ENCODE measurements around the gene TAF1L. TPM values are rescaled to one million over a fixed set of nuclear protein-coding genes. Genes with fewer than 3 reads are reported as not detected.
"Not testable (repeated sequence)": the region's sequence is repeated elsewhere in the genome, so short reads cannot be mapped to it uniquely, and the experiment has no call there.

TAF1L gene, protein sequence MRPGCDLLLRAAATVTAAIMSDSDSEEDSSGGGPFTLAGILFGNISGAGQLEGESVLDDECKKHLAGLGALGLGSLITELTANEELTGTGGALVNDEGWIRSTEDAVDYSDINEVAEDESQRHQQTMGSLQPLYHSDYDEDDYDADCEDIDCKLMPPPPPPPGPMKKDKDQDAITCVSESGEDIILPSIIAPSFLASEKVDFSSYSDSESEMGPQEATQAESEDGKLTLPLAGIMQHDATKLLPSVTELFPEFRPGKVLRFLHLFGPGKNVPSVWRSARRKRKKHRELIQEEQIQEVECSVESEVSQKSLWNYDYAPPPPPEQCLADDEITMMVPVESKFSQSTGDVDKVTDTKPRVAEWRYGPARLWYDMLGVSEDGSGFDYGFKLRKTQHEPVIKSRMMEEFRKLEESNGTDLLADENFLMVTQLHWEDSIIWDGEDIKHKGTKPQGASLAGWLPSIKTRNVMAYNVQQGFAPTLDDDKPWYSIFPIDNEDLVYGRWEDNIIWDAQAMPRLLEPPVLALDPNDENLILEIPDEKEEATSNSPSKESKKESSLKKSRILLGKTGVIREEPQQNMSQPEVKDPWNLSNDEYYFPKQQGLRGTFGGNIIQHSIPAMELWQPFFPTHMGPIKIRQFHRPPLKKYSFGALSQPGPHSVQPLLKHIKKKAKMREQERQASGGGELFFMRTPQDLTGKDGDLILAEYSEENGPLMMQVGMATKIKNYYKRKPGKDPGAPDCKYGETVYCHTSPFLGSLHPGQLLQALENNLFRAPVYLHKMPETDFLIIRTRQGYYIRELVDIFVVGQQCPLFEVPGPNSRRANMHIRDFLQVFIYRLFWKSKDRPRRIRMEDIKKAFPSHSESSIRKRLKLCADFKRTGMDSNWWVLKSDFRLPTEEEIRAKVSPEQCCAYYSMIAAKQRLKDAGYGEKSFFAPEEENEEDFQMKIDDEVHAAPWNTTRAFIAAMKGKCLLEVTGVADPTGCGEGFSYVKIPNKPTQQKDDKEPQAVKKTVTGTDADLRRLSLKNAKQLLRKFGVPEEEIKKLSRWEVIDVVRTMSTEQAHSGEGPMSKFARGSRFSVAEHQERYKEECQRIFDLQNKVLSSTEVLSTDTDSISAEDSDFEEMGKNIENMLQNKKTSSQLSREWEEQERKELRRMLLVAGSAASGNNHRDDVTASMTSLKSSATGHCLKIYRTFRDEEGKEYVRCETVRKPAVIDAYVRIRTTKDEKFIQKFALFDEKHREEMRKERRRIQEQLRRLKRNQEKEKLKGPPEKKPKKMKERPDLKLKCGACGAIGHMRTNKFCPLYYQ (N-terminal part only)
- total RNA-seq (2014; rRNA removed; shearing (Covaris generic)), result 0.02 TPM in 2 replicates

DNA sequence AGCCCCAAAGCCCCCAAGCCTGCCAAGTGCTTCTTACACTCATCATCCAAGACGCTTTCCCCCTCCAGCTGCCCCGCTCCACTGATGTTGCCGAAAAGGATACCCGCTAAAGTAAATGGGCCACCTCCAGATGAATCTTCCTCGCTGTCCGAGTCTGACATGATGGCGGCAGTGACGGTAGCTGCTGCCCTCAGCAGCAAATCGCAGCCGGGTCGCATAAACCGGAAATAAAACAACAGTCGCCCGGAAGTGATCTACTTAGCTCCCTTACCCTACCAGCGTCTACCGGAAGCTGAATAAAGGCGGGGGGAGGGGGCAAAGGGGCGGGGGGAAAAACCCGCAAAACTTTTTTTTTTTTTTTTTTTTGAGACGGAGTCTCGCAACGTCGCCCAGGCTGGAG lies at the start of gene TAF1L:
TAF1L (minus strand) TSS at position 308 of the 400 bp plus-strand sequence; CDS start at position 218, 90 bp downstream.
- no peak for DNase-seq (ENCODE audit: low read depth)

DNA sequence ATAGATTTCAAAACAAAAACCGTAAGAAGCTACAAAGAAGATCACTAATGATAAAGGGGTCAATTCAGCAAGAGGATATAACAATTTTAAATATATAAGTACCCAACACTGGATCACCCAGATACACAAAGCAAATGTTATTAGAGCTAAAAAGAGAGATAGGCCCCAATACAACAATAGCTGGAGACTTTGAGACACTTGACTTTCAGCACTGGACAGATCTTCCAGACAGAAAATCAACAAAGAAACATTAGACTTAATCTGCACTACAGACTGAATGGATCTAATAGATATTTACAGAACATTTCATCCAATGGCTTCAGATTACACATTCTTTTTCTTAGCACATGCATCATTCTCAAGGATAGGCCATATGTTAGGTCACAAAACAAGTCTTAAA lies 46.3 kb upstream of the TAF1L start:
- DNase-seq (ENCODE audit: low read depth), result no peak

DNA sequence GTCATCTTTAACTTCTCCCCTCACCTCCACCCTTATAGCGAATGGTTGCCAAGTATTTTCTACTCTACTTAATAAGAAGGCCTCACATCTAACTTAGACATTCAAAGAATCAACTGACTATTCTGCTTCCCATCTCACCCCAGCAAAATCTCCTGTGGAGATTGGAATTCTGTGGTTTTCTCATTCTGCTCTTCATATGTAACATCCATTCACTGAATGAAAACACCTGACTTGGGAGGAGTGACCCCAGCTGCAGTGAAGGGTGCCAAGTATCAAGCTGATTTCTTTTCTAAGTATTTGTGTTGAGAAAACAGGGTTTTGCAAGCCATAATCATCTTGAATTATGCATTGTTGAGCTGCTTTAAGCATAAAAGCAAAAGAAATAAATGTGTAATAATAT lies 42.5 kb upstream of the TAF1L start:
- no peak for DNase-seq (ENCODE audit: low read depth)

DNA sequence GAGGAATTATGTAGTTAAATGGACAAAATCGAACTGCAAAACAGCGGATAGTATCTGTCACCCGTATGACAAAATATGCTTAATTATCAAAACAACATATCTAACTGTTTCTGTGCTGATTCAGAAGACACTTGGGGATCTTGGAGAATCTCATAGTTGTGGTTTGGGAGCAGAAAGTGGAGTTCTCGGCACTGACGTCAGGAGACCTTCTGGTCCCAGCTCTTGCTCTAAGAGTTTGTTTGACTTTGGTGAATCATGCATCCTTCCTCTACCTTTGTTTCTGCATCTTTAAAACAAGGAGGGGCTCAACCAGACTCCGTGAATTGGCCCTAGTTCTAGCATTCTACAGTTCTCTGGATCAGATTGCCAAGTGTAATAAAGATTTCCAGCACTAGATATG lies 37.0 kb upstream of the TAF1L start:
- peak; percentile 86 for DNase-seq (ENCODE audit: low read depth)

DNA sequence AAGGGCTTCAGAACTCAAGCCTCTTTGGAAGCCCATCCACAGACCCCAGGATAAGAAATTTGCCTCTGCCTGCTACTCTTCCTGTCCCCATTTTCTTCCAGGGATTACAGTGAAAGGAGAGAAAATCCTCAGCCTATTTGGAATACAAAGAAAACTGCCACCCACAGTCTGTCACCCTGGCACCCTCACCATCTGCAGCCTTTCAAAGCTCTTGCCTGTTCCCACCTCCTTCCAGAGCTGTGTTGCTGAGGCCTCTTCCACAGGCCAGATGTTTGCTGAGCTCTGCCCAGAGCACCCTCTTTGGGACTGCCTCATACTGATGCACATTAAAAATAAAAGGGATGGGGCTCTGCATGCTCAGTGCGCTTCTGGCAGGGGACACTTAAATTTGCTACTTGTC lies 35.9 kb upstream of the TAF1L start:
- no peak for DNase-seq (ENCODE audit: low read depth)

DNA sequence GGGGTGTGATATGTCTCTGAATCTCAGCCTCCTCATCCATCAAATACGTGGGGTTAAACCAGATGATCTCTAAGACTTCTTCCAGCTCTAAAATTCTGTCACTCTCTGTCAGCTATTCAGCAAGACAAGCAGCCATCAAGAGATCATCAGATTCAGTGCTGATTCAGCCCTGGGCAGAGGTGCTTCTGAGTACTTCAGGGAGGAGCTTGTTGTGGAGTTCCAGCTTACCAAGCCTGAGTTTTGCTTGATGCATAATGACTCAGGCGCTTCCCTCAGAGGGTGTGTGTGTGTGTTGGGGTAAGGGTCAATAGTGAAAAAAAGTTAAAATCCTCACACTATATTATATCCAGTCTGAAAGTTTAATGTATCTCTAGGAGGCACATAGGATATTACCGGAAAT lies 29.6 kb upstream of the TAF1L start:
- peak; percentile 57 for DNase-seq (ENCODE audit: low read depth)

DNA sequence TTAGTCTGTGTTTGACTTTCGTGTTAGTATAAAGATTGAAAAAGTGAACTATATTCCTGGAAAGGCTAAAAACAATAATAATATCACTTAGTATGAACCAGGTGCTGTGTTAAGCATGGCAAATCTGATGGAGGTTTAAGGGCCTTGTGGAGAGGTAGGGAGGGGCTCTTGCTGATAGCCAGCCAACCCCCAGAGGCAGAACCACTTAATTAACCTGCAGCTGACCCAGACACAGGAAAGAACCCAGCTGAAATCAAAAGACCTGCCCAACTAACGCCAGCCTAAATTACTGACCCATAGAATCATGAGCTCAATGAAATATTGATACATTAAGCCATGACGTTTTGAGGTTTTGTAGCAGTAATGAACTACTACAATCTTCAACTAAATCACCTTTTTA lies 28.3 kb upstream of the TAF1L start:
- DNase-seq (ENCODE audit: low read depth), result no peak

DNA sequence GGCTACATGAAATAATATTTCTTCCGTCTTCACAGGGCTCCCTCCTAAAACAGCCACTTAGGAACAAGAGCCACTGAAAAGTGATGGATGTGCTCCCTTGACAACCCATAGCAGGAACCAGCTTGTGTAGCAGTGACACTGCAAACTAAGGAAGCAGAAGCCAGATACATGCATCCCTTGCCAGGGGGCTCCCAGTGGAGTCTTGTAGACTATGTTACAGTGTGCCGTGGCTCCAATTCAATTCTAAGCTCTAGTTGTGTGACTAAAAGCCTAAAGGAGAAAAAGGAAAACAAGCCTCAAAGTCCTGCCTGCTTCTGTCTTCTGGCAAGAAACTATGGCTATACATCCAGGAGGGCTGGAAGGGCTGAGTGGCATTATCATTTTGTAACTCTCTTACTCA lies 12.2 kb upstream of the TAF1L start:
- DNase-seq (ENCODE audit: low read depth), result no peak

DNA sequence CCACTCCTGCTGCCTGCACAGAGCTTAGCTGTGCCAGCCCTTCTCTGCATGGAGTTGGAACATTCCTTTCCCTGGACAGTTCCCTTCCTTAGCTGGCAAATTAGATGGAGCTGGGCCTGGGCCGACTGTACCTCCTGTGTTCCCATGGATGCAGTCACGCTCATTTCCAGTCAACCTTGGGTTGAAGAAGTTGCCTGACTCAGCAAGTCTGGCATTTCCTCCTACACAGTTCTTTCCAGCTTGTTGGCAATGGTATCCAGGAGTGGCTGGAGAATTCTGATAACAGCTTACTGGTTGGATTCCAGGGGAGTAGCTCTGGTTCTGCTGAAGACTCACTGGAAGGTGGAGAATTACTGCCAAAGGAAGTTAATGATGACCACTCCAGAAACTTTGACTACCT lies 9.2 kb upstream of the TAF1L start:
- peak; percentile 95 for DNase-seq (ENCODE audit: low read depth)

DNA sequence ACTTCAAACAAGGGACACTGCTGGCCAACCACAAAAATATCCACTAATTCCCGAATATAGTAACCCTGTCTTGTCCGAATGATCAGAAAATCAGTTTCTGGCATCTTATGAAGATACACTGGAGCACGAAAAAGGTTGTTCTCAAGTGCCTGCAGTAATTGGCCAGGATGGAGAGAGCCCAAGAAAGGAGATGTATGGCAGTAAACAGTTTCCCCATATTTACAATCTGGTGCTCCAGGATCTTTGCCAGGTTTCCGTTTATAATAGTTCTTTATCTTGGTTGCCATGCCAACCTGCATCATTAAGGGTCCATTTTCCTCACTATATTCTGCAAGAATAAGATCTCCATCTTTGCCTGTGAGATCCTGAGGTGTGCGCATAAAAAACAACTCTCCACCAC lies 2.3 kb downstream of the TAF1L start:
- DNase-seq (ENCODE audit: low read depth), result not testable (repeated sequence)

DNA sequence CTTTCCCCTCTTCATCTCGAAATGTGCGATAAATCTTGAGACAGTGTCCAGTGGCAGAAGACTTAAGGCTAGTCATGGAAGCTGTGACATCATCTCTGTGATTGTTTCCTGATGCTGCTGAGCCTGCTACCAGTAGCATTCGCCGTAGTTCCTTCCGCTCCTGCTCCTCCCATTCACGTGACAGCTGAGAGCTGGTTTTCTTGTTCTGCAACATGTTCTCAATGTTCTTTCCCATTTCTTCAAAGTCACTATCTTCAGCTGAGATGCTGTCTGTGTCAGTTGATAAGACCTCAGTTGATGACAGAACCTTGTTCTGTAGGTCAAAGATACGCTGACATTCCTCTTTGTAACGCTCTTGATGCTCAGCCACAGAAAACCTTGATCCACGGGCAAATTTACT lies 3.5 kb downstream of the TAF1L start:
- DNase-seq (ENCODE audit: low read depth), result no peak

DNA sequence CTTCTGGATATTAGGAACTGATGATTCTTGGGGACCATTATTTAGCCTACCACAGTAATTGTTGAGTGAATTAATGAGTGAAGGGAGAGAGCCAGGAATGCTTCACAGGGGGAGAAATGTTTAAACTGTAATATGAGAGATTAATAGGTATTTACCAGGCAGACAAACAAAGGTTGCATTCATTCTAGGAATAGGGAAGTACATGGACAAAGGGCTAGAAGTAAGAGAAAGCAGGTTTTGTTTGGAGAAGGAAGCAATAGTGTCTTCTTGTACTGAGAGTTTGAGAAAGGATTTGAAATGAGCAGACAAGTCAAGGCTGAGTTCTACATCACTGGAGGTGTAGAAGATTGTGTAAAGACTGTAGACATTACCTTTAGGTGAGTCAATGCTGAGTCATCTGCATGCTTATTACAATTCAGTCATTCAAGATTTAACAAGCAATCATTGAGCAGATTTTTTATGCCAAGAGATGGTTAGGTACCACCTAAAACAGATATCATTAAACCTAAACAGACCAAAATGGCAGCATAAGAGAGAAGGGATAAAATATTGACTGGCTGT lies 8.0 kb downstream of the TAF1L start:
- DNase-seq (ENCODE audit: low read depth), result peak; percentile 50

DNA sequence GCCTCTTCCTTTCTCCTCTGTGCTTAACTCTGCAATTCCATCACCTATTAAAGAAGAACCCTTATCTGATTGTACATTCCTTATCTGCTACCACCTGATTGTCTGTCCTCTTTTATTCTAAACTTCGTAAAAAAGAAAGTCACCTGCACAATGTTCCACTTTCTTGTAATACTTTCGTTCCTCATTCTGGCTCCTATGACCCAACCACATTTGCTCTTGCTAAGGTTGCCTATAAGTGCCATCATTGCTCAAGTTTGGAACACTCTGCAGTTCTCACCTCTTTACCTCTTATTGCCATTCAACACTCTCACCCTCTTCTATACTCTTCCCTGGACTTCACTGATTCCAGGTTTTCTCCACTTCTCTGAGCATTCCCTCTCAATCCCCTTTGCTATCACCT lies 10.1 kb downstream of the TAF1L start:
- DNase-seq (ENCODE audit: low read depth), result no peak

DNA sequence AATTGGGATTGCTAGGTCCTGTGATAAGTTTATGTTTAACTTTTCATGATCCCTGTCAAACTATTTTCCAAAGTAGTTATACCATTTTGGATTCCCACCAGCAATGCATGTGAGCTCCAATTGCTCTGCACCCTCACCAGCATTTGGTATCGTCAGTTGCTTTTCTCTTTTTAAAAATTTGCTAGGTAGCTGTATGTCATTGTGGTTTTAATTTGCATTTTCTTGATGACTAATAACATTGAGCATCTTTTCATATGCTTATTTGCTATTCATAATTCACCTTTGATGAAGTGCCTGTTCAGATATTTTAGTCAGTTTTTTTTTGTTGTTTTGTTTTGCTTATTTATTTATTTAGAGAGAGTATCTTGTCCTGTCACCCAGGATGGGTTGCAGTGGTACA lies 12.5 kb downstream of the TAF1L start:
- no peak for DNase-seq (ENCODE audit: low read depth)

DNA sequence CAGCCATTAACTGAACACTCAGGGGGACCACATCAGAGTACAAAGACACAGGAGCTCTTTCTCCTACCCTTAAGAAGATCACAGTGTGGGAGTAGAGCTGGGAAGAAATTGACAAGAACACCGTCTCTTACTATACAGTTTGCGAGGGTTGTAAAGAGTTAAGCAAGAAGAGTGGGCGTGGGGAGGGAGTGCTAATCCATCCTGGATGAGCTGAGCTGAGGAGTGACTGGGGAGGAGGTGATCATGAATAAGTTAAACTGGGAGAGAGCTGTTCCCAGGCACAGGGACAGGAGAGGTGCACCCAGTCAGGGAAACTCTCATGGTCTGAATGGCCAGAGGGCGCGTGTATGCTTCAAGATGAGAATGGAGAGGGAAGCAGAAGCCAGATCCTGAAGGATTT lies 17.2 kb downstream of the TAF1L start:
- DNase-seq (ENCODE audit: low read depth), result no peak

DNA sequence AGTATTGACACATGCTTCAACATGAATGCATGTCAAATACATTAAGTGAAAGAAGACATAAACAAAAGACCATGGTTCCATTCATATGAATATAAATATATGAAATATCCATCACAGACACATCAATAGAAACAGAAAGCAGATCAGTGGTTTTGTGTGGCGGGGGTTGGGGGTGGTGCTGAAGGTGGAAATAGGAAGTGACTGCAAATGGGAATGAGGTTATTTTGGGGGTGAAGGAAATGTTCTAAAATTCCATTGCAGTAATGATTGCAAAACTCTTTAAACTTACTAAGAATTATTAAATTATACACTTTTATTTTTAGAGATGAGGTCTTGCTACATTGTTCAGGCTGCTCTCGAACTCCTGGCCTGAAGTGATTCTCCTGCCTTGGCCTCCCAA lies 28.7 kb downstream of the TAF1L start:
- DNase-seq (ENCODE audit: low read depth), result no peak

DNA sequence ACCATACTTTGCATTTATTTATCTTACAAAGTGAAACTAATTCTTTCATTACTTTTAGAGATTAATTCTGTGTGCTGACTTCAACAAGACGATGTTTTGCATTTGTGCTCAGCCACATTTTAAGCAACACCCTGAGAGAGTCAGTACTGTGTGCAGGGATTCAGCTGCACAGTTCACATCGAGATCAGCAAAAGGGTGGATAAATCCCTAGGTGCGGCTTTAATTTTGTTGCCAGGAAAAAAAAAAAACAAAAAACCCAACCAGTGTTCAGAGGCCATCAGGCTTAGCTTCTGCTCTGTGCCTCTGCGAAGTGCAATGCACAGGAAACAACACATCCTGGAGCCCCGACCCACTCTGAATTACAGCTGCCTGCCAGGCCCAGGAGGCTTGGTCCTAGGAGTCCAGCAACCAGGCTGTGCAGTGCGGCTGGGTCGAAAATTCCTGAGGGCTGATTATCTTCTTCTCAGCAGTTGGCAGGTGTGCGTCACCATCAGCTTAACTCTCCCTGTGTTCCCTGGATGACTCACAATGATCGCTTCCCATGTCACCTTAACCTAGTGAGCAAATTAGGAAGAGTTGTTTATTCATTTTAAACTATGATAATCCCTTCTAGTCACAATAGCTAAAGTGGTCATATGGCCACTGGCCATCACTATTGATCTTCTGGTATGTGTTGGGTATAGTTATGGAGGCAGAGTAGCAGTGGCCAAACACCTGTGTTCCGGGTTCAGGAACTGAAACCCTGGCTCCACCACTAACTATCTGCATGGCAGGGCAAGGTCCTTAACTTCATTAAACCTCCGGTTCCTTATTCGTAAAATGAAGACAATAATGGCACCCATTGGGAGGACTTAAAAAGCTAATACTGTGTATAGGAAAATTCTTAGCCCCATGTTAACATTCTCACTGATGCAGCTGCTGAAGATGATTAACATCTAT lies 31.3 kb downstream of the TAF1L start:
- peak; percentile 96 for DNase-seq (ENCODE audit: low read depth)

DNA sequence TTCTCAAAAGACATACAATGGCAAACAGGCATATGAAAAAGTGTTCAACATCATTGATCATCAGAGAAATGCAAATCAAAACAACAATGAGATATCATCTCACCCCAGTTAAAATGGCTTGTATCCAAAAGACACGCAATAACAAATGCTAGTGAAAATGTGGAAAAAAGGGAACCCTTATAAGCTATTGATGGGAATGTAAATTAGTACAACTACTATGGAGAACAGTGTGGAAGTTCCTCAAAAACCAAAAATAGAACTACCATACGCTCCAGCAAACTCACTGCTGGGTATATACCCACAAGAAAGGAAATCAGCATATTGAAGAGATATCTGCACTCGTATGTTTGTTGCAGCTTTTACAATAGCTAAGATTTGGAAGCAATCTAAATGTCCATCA lies 36.4 kb downstream of the TAF1L start:
- DNase-seq (ENCODE audit: low read depth), result not testable (repeated sequence)

DNA sequence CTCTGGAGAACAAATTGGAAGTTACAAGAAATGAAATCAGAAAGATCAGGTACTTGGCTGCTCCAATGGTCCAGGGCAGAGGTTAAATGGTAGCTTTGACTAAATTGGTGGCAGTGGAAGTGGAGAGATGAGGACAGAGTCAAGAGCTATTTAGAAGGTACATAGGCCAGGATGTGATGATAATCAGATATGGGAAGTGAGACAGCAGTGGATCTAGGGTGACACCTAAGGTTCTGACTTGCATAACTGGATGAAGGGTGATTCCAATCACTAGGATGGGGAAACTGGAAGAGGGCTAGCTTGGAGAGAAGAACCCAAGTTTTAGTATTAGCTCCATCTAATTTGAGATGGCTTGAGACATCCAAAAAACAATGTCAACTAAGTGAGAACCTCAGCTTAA lies 38.5 kb downstream of the TAF1L start:
- no peak for DNase-seq (ENCODE audit: low read depth)

DNA sequence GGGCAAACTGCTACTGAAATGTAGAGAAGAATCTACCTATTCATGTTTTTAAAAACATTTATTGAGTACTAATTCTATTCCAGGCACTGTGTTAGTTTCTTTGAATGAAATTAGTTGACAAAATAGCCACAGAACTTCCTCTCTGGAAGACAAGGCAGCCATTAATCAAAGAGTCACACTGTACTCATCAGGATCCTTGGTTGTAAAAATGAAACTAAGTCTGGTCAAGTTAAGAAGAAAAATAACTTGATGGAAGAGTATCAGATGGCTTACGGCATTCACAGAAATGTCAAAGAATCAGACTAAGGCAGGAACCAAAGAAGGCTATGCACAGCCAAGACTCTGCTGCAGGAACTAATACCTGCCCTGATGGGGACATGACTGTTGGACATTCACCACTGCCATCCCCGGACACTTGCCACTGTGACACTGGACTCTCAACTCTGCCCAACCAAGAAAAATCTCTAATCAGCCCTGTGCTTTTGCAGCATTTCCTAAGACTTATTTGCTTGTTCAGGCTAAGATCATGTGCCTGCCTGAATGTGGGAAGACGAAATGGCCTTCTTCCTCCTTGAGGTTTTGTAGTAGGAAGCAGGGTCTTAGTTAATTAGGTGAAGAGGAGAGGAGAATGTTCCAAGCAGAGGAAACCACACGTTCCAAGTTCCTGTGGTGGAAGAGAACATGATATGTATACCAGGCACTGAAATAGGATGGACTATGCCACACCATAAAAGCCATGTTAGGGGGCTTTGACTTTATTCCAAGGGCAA lies 39.2 kb downstream of the TAF1L start:
- peak; percentile 11 for DNase-seq (ENCODE audit: low read depth)
